Adrenal gland (tissue), 5 donors: Measurements from ENCODE around the gene MBNL2.

Source experiments
- POLR2A ChIP-seq, 2 donors: fragments of 450-650 bp; IDR thresholded peaks; one replicate each; pipeline ENCODE4 v1.6.1; 2017; ENCODE audit warnings: antibody characterized with exemption in 2 of 2, mild to moderate bottlenecking in 2 of 2, moderate library complexity in 1 of 2
- TF ChIP-seq, protein P1 (sequence below), 6 experiments: fragments of 450-650 bp in 4 of 6; fragments of 200-600 bp in 2 of 6; sonication (generic) in 1 of 6; IDR thresholded peaks; 1 replicate in 5 of 6; 2 replicates in 1 of 6; pipeline versions ENCODE4 v1.5.1 to v1.8.0; 2016 to 2021; ENCODE audit warnings: antibody characterized with exemption in 6 of 6, mild to moderate bottlenecking in 2 of 6, moderate library complexity in 1 of 6
- donor health status: DM: no; HTN: no; CAD: no.

DNA sequence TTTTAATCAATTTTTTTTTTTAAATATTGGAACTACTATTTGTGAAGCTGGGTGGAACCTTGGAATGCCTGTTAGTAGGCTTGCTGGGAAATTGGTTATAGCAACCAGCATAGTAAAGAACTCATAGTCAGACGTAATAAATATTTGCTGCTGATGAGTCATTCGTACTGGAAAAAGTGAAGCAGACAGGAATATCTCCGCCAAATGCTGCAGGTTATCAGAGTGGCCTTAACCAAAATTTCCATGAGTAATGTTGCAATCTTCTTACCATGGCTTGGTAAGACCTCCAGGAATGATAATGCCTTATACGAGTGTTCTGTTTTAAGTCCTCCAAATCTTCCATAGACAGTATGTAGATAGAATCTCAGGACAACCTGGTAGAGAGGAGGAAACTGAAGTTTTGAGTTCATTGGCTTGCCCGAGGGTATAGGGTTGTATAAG lies 34.2 kb downstream of the MBNL2 start:
- TF ChIP-seq, protein P1, sequence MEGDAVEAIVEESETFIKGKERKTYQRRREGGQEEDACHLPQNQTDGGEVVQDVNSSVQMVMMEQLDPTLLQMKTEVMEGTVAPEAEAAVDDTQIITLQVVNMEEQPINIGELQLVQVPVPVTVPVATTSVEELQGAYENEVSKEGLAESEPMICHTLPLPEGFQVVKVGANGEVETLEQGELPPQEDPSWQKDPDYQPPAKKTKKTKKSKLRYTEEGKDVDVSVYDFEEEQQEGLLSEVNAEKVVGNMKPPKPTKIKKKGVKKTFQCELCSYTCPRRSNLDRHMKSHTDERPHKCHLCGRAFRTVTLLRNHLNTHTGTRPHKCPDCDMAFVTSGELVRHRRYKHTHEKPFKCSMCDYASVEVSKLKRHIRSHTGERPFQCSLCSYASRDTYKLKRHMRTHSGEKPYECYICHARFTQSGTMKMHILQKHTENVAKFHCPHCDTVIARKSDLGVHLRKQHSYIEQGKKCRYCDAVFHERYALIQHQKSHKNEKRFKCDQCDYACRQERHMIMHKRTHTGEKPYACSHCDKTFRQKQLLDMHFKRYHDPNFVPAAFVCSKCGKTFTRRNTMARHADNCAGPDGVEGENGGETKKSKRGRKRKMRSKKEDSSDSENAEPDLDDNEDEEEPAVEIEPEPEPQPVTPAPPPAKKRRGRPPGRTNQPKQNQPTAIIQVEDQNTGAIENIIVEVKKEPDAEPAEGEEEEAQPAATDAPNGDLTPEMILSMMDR (IDR thresholded peaks at IDR 0.05), result no peak
- peak in 1 of 2 donors; percentile 3 for TF ChIP-seq POLR2A (IDR thresholded peaks at IDR 0.05)
